H1 (cell line): ENCODE data around the gene DSTN. TPM values are rescaled to one million over a fixed set of nuclear protein-coding genes. Genes with fewer than 3 reads are reported as not detected.

Experiments used
- CTCF ChIA-PET: fragments of 300-600 bp; sonication (Branson Sonifier 250); formaldehyde crosslinking; loops from one replicate; lab custom pipeline; 2021; ENCODE audit not compliant: partially characterized antibody; lab: Charles Lee
- POLR2A ChIA-PET: fragments of 300-600 bp; sonication (Branson Sonifier 250); formaldehyde crosslinking; loops from one replicate; lab custom pipeline; 2021; ENCODE audit warnings: inconsistent platforms; ENCODE audit not compliant: partially characterized antibody; lab: Charles Lee
- DNase-seq, 2 experiments: peaks; one replicate each; pipeline versions ENCODE4 v3.0.0 to v3.0.0-alpha.2; 2010 to 2022; ENCODE audit warnings: low spot score in 2 of 2, low read depth in 1 of 2, mixed read lengths in 1 of 2
- FAIRE-seq: peaks from 2 replicates; lab custom pipeline; 2011; peaks lifted over from hg19 to GRCh38; lab: Jason Lieb, UNC
- H2AFZ ChIP-seq: 2 replicates; pipeline ENCODE4 v1.8.1; 2012; ENCODE audit warnings: low read length, inconsistent platforms
- H2AK5ac ChIP-seq: 2 replicates; pipeline ENCODE4 v1.6.1; 2013; ENCODE audit warnings: low read depth, low read length
- H2BK120ac ChIP-seq: replicated peaks from 2 replicates; pipeline ENCODE3; 2013; ENCODE audit warnings: low read depth, low read length, inconsistent platforms
- H2BK12ac ChIP-seq: 2 replicates; pipeline ENCODE4 v1.6.1; 2013; ENCODE audit warnings: low read depth, low read length
- H2BK15ac ChIP-seq: 2 replicates; pipeline ENCODE4 v1.6.1; 2013; ENCODE audit warnings: low read length
- H2BK20ac ChIP-seq: 2 replicates; pipeline ENCODE4 v1.6.1; 2013; ENCODE audit warnings: low read length
- H2BK5ac ChIP-seq: 2 replicates; pipeline ENCODE4 v1.6.1; 2013; ENCODE audit warnings: low read depth, low read length
- H3K14ac ChIP-seq: 2 replicates; pipeline ENCODE4 v1.6.1; 2013; ENCODE audit warnings: inconsistent platforms; ENCODE audit not compliant: insufficient read length
- H3K18ac ChIP-seq: 2 replicates; pipeline ENCODE4 v1.6.1; 2013; ENCODE audit warnings: low read length; ENCODE audit errors: extremely low read depth
- H3K23ac ChIP-seq: 2 replicates; pipeline ENCODE4 v1.6.1; 2013; ENCODE audit warnings: inconsistent platforms; ENCODE audit not compliant: insufficient read length
- H3K23me2 ChIP-seq: 2 replicates; pipeline ENCODE4 v1.6.1; 2013; ENCODE audit warnings: low read depth, low read length
- H3K27ac ChIP-seq: 2 replicates; pipeline ENCODE4 v1.6.1; 2011; ENCODE audit warnings: low read depth, low read length, inconsistent platforms
- H3K27me3 ChIP-seq, 4 experiments: replicated peaks in 1 of 4; 1 replicate in 1 of 4; 2 replicates in 3 of 4; pipeline versions ENCODE4 v1.6.1 to v1.8.1; 2011 to 2013; ENCODE audit warnings: low read length in 3 of 4, mild to moderate bottlenecking in 3 of 4, inconsistent platforms in 2 of 4, mixed read lengths in 2 of 4, moderate library complexity in 1 of 4; ENCODE audit not compliant: control insufficient read depth in 3 of 4, insufficient read depth in 3 of 4; ENCODE audit errors: extremely low read depth in 1 of 4
- H3K36me3 ChIP-seq, 4 experiments: 2 replicates each; pipeline versions ENCODE4 v1.6.1 to v1.8.1; 2011 to 2013; ENCODE audit warnings: mild to moderate bottlenecking in 4 of 4, low read length in 3 of 4, moderate library complexity in 2 of 4, control low read depth in 1 of 4, inconsistent platforms in 1 of 4; ENCODE audit not compliant: insufficient read depth in 4 of 4, control insufficient read depth in 2 of 4
- H3K4ac ChIP-seq: replicated peaks from 2 replicates; pipeline ENCODE3; 2013; ENCODE audit warnings: low read length, low read depth, mixed read lengths, inconsistent platforms; ENCODE audit not compliant: insufficient read length
- H3K4me1 ChIP-seq, 4 experiments: replicated peaks in 1 of 4; 1 replicate in 1 of 4; 2 replicates in 3 of 4; pipeline versions ENCODE4 v1.6.1 to v1.8.1; 2011 to 2013; ENCODE audit warnings: low read length in 3 of 4, inconsistent platforms in 2 of 4, mixed read lengths in 1 of 4; ENCODE audit not compliant: insufficient read depth in 4 of 4, control insufficient read depth in 3 of 4
- H3K4me2 ChIP-seq, 2 experiments: 2 replicates each; pipeline versions ENCODE4 v1.6.1 to v1.8.1; 2011 to 2013; ENCODE audit warnings: low read depth in 2 of 2, low read length in 2 of 2, control low read depth in 1 of 2, inconsistent platforms in 1 of 2, mild to moderate bottlenecking in 1 of 2; ENCODE audit not compliant: insufficient read depth in 1 of 2
- H3K4me3 ChIP-seq, 4 experiments: fragments of 200-600, 300-600 bp in 1 of 4; sonication (generic), shearing (Covaris generic), sonication (Bioruptor Twin) in 1 of 4; 2 replicates each; pipeline versions ENCODE4 v1.5.1 to v1.8.1; 2011 to 2016; ENCODE audit warnings: low read length in 4 of 4, low read depth in 3 of 4, control low read depth in 2 of 4, inconsistent platforms in 2 of 4, mild to moderate bottlenecking in 2 of 4, mixed read lengths in 1 of 4, moderate library complexity in 1 of 4; ENCODE audit not compliant: insufficient read depth in 2 of 4; ENCODE audit errors: extremely low read depth in 1 of 4
- H3K56ac ChIP-seq: replicated peaks from 2 replicates; pipeline ENCODE3; 2013; ENCODE audit warnings: low read depth, mild to moderate bottlenecking, mixed read lengths, low read length, inconsistent platforms; ENCODE audit not compliant: insufficient read length
- H3K79me1 ChIP-seq: 2 replicates; pipeline ENCODE4 v1.6.1; 2013; ENCODE audit warnings: low read depth, low read length, control low read depth
- H3K79me2 ChIP-seq, 2 experiments: 2 replicates each; pipeline versions ENCODE4 v1.6.1 to v1.8.1; 2012 to 2013; ENCODE audit warnings: low read length in 2 of 2, mild to moderate bottlenecking in 2 of 2, inconsistent platforms in 1 of 2; ENCODE audit not compliant: insufficient read depth in 2 of 2, control insufficient read depth in 1 of 2
- H3K9ac ChIP-seq, 4 experiments: replicated peaks in 1 of 4; 1 replicate in 1 of 4; 2 replicates in 3 of 4; pipeline versions ENCODE4 v1.6.1 to v1.8.1; 2011 to 2013; ENCODE audit warnings: low read depth in 3 of 4, low read length in 3 of 4, control low read depth in 2 of 4, mild to moderate bottlenecking in 2 of 4, moderate library complexity in 2 of 4, inconsistent platforms in 1 of 4; ENCODE audit errors: extremely low read depth in 1 of 4
- H3K9me3 ChIP-seq, 2 experiments: 2 replicates each; pipeline versions ENCODE4 v1.6.1 to v1.8.1; 2012 to 2013; ENCODE audit warnings: mild to moderate bottlenecking in 2 of 2, moderate library complexity in 2 of 2, control low read depth in 1 of 2, inconsistent platforms in 1 of 2, low read depth in 1 of 2, low read length in 1 of 2, mixed read lengths in 1 of 2; ENCODE audit not compliant: insufficient read depth in 2 of 2
- H4K20me1 ChIP-seq, 2 experiments: replicated peaks in 1 of 2; 2 replicates each; pipeline versions ENCODE3 to v1.8.1; 2011 to 2013; ENCODE audit warnings: inconsistent platforms in 2 of 2, low read length in 2 of 2, mild to moderate bottlenecking in 1 of 2; ENCODE audit not compliant: insufficient read depth in 2 of 2, control insufficient read depth in 1 of 2
- H4K5ac ChIP-seq: 2 replicates; pipeline ENCODE4 v1.6.1; 2013; ENCODE audit warnings: low read length, low read depth, mixed read lengths, inconsistent platforms; ENCODE audit not compliant: insufficient read length
- H4K8ac ChIP-seq: 2 replicates; pipeline ENCODE4 v1.8.0; 2013; ENCODE audit warnings: mild to moderate bottlenecking, moderate library complexity, low read length, inconsistent platforms; ENCODE audit not compliant: insufficient read depth; ENCODE audit errors: extremely low read depth
- H4K91ac ChIP-seq: replicated peaks from 2 replicates; pipeline ENCODE3; 2013; ENCODE audit warnings: low read length, mixed read lengths, inconsistent platforms; ENCODE audit not compliant: insufficient read length
- CEBPB ChIP-seq: IDR thresholded peaks from 2 replicates; pipeline ENCODE4 v1.6.1; 2012; ENCODE audit warnings: low read depth, low read length
- JUND ChIP-seq: IDR thresholded peaks from 2 replicates; pipeline ENCODE4 v1.6.1; 2011; ENCODE audit warnings: mild to moderate bottlenecking, improper control_type of control experiment, low read length
- PHF8 ChIP-seq: fragments of 200-600 bp; sonication (generic); conservative IDR thresholded peaks from 2 replicates; pipeline ENCODE4 v1.7.1; 2012; ENCODE audit warnings: low read depth, mild to moderate bottlenecking, inconsistent platforms, low read length, moderate library complexity
- POLR2A ChIP-seq, 2 experiments: IDR thresholded peaks; 1 replicate in 1 of 2; 2 replicates in 1 of 2; pipeline ENCODE4 v1.6.1; 2011; ENCODE audit warnings: low read depth in 2 of 2, low read length in 2 of 2, mild to moderate bottlenecking in 2 of 2; ENCODE audit errors: control extremely low read depth in 1 of 2
- POU5F1 ChIP-seq: IDR thresholded peaks from 2 replicates; pipeline ENCODE4 v1.6.1; 2011; ENCODE audit warnings: low read depth, mild to moderate bottlenecking, low read length, moderate library complexity
- RAD21 ChIP-seq, 2 experiments: IDR thresholded peaks in 1 of 2; conservative IDR thresholded peaks in 1 of 2; 2 replicates each; pipeline ENCODE4 v1.6.1; 2011; ENCODE audit warnings: low read depth in 2 of 2, low read length in 2 of 2, improper control_type of control experiment in 1 of 2, inconsistent platforms in 1 of 2, mild to moderate bottlenecking in 1 of 2, moderate library complexity in 1 of 2
- RXRA ChIP-seq: IDR thresholded peaks from 2 replicates; pipeline ENCODE4 v1.6.1; 2011; ENCODE audit warnings: low read depth, mild to moderate bottlenecking, low read length, moderate library complexity; ENCODE audit not compliant: insufficient read depth
- WGBS, 2 experiments: shearing (Covaris generic) in 1 of 2; methylation state at CpG; one replicate each; pipeline versions ENCODE4 v1.1.6 to v1.1.7; 2013 to 2015; ENCODE audit warnings: low lambda C conversion rate in 2 of 2, mixed read lengths in 2 of 2, inconsistent platforms in 1 of 2, low coverage in 1 of 2, missing lambda C conversion rate in 1 of 2; ENCODE audit not compliant: insufficient replicate concordance in 2 of 2, insufficient coverage in 1 of 2, insufficient read length in 1 of 2; ENCODE audit errors: extremely low coverage in 1 of 2, missing lambda C conversion rate in 1 of 2; 5-methylcytosine and 5-hydroxymethylcytosine counted together
- polyA plus RNA-seq, 7 experiments: library from polyadenylated mRNA; depleted of rRNA in 3 of 7; stranded (reverse) in 5 of 7; unstranded in 2 of 7; fragments of >200 nt in 5 of 7; fragments of 200-250 nt in 2 of 7; gene quantifications; 1 replicate in 5 of 7; 2 replicates in 1 of 7; 4 replicates in 1 of 7; pipeline versions ENCODE4 v1.2.1 to v1.2.3, GENCODE V29; 2011 to 2013; ENCODE audit warnings: missing spikeins in 2 of 7, mixed read lengths in 2 of 7
- total RNA-seq: library from RNA; stranded (reverse); fragmentation: NEBNext Ultra II Directional; extraction: Animal tissue kit (Norgen Biotek cat#: 25700); gene quantifications from 2 replicates; pipeline ENCODE4 v1.2.1, GENCODE V29; 2021
- TF ChIP-seq, protein P1 (sequence below): IDR thresholded peaks from 2 replicates; pipeline ENCODE4 v1.6.1; 2012; ENCODE audit warnings: low read length, inconsistent platforms

DSTN gene
- total and polyA plus RNA-seq, 2 of the 8 experiments (the other 6 are each of a cell fraction or from before 2014, with no cell fraction given): 43.3 to 208 TPM

DNA sequence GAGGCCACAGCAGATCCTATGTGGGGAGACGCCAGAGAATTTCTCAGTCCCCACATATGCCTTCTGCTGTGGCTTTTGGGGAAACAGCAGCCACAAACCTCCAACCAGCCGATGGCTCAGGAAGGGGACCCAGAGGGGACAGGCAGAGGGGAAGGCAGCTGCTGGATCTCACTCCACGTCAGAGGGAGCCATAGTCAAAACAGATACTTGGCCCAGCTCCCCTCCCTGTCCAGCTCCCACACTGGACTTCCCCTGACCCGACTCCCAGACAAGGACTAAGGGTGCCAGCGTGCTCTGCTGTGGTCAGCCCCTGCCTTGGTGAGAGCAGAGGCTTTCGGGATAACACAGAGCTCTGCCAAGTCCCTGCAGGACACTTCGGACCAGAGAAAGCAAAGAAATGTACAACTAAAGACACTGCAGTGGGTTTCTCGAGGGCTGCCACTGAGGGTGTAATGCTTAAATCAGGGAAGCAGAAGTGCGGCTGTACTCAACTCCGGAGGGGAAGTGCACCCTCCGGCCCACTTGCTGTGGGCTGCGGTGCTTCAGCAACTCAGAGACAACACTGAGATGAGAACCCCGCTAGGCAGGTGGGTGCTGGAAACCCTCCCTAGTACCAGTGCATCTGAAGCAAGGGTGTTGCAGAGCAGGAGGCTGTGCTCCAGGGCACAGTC lies 64.9 kb downstream of the DSTN start:
- peaks cover 4 to 19% of the 10 kb centered on the region in 2 experiments for H4K20me1 ChIP-seq
- H3K36me3 ChIP-seq: peaks cover 17 to 36% (median 30%) of the 10 kb centered on the region in 4 experiments
- no peak overlapping the region for H3K23ac ChIP-seq
- H3K4me1 ChIP-seq: peaks cover 0 to 7% (median 3%) of the 10 kb centered on the region in 4 experiments; a peak in 3 of 7 replicates
- no peak overlapping the region for H4K5ac ChIP-seq
- H3K9ac ChIP-seq: no peak overlapping the region
- no peak overlapping the region for H3K18ac ChIP-seq
- DNase-seq (no peak), FAIRE-seq (no peak)
- no peaks in the 10 kb centered on the region for H3K23me2 ChIP-seq
- no peak overlapping the region for H2BK12ac ChIP-seq
- H2BK5ac ChIP-seq: no peak overlapping the region
- no peak overlapping the region for H3K27ac ChIP-seq
- no peak overlapping the region for H3K14ac ChIP-seq
- H4K8ac ChIP-seq: no peak overlapping the region
- no peaks in the 10 kb centered on the region for H3K27me3 ChIP-seq
- TF ChIP-seq RXRA: no peak
- TF ChIP-seq POLR2A (IDR thresholded peaks at IDR 0.05; ENCODE audit: control extremely low read depth in 1 of 2, low read depth in 2 of 2, low read length in 2 of 2): no peak
- no peak for TF ChIP-seq PHF8
- TF ChIP-seq POU5F1: no peak
- TF ChIP-seq CEBPB: no peak
- no peak for TF ChIP-seq JUND
- TF ChIP-seq RAD21 (IDR thresholded peaks at IDR 0.05 in 1 of 2, conservative IDR thresholded peaks at IDR 0.05 in 1 of 2; ENCODE audit: low read depth in 2 of 2, low read length in 2 of 2): no peak
- TF ChIP-seq, protein P1, sequence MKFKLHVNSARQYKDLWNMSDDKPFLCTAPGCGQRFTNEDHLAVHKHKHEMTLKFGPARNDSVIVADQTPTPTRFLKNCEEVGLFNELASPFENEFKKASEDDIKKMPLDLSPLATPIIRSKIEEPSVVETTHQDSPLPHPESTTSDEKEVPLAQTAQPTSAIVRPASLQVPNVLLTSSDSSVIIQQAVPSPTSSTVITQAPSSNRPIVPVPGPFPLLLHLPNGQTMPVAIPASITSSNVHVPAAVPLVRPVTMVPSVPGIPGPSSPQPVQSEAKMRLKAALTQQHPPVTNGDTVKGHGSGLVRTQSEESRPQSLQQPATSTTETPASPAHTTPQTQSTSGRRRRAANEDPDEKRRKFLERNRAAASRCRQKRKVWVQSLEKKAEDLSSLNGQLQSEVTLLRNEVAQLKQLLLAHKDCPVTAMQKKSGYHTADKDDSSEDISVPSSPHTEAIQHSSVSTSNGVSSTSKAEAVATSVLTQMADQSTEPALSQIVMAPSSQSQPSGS: no peak
- no peaks in the 10 kb centered on the region; a peak in 1 of 4 replicates for H3K79me2 ChIP-seq
- no peak overlapping the region for H2BK20ac ChIP-seq
- 90% methylated on average over 13 of the region's 13 CpGs; no CpG with 5 or more reads in 1 of the 2 experiments for WGBS, 2 experiments
- no peak overlapping the region for H2BK120ac ChIP-seq
- H3K4ac ChIP-seq: no peak overlapping the region
- H3K56ac ChIP-seq: no peak overlapping the region
- H3K9me3 ChIP-seq: no peaks in the 10 kb centered on the region
- H3K4me2 ChIP-seq: no peak overlapping the region
- peaks cover 8% of the 10 kb centered on the region for H3K79me1 ChIP-seq
- no peak overlapping the region for H3K4me3 ChIP-seq
- no peak overlapping the region for H2AFZ ChIP-seq
- ChIA-PET CTCF (interaction anchor here (0.6 to 8.3 kb wide), 5 partner anchors 18 to 362 kb away, joined by 3 to 95 read pairs (median 3); no protein-coding TSS in a partner anchor), POLR2A (interaction anchor here (1.5 to 1.9 kb wide), 2 partner anchors 9 to 11 kb away, joined by 6 read pairs; no protein-coding TSS in a partner anchor)
- H4K91ac ChIP-seq: no peak overlapping the region
- H2BK15ac ChIP-seq: no peak overlapping the region
- H2AK5ac ChIP-seq: no peak overlapping the region
